Fibroblast of skin of abdomen (primary cell): Measurements from ENCODE around the gene CCDC183. TPM values are rescaled to one million over a fixed set of nuclear protein-coding genes. Genes with fewer than 3 reads are reported as not detected.
"Not testable (repeated sequence)": the region's sequence is repeated elsewhere in the genome, so short reads cannot be mapped to it uniquely, and the experiment has no call there.

Experiments
- DNase-seq: peaks from one replicate; pipeline ENCODE4 v3.0.0-alpha.2; 2013
- polyA plus RNA-seq, 2 experiments: library from polyadenylated mRNA; unstranded; fragments of 120-200 nt; gene quantifications; one replicate each; pipeline ENCODE4 v1.2.1, GENCODE V29; 2013; ENCODE audit not compliant: insufficient read length in 2 of 2

Gene CCDC183
- polyA plus RNA-seq (2013, experiment 1 of 2; ENCODE audit: insufficient read length): 0.96 TPM
- 0.63 TPM for polyA plus RNA-seq (2013, experiment 2 of 2; ENCODE audit: insufficient read length)

GRCh38 chr9:136796238-136796774 is at the start of gene CCDC183:
Gene CCDC183 (plus strand): TSS chr9:136796338. CDS start chr9:136796398, 60 bp downstream.
- DNase-seq: no peak

- no peak for DNase-seq
These were observed 49.5 kb upstream of the CCDC183 start for GRCh38 chr9:136746621-136747020.

- no peak for DNase-seq
These were observed 48.7 kb upstream of the CCDC183 start for GRCh38 chr9:136747161-136748060.

GRCh38 chr9:136748201-136748600 is 47.9 kb upstream of the CCDC183 start, which contains the start of gene LCN6:
Gene LCN6 (minus strand): TSS chr9:136748525. CDS start chr9:136748483, 42 bp downstream.
- DNase-seq: no peak

GRCh38 chr9:136748666-136749611 is 47.2 kb upstream of the CCDC183 start:
- DNase-seq: no peak

- DNase-seq: no peak
These were observed 45.6 kb upstream of the CCDC183 start for GRCh38 chr9:136750526-136750925.

GRCh38 chr9:136751244-136751643 is 44.9 kb upstream of the CCDC183 start:
- no peak for DNase-seq

GRCh38 chr9:136751814-136752213 is 44.3 kb upstream of the CCDC183 start:
- DNase-seq: no peak

- DNase-seq: no peak
These were observed 42.6 kb upstream of the CCDC183 start for GRCh38 chr9:136753371-136754058.

- no peak for DNase-seq
These were observed 42.0 kb upstream of the CCDC183 start for GRCh38 chr9:136754059-136754572.

- no peak for DNase-seq
These were observed 41.4 kb upstream of the CCDC183 start for GRCh38 chr9:136754626-136755301.

- not testable (repeated sequence) for DNase-seq
These were observed 40.6 kb upstream of the CCDC183 start for GRCh38 chr9:136755302-136756133.

- no peak for DNase-seq
These were observed 40.1 kb upstream of the CCDC183 start for GRCh38 chr9:136756134-136756438.

- no peak for DNase-seq
These were observed 39.3 kb upstream of the CCDC183 start for GRCh38 chr9:136756836-136757235.

- no peak for DNase-seq
These were observed 38.8 kb upstream of the CCDC183 start for GRCh38 chr9:136757328-136757727.

- DNase-seq: no peak
These were observed 38.4 kb upstream of the CCDC183 start for GRCh38 chr9:136757751-136758140.

- no peak for DNase-seq
These were observed 37.1 kb upstream of the CCDC183 start for GRCh38 chr9:136759001-136759400.

- no peak for DNase-seq
These were observed 36.5 kb upstream of the CCDC183 start for GRCh38 chr9:136759436-136760325.

GRCh38 chr9:136760424-136760823 is 35.7 kb upstream of the CCDC183 start:
- DNase-seq: no peak
